Measurements from ENCODE around the gene HPS5.

- TF ChIP-seq POLR2A (IDR thresholded peaks at IDR 0.05) (no peak), CTCF (IDR thresholded peaks at IDR 0.05) (no peak), POLR2AphosphoS5 (IDR thresholded peaks at IDR 0.05) (no peak), EP300 (IDR thresholded peaks at IDR 0.05) (no peak)
Observed at GRCh38 chr11:18254781-18255361, 67.1 kb downstream of the HPS5 start.

Data from upper lobe of left lung (tissue), 4 donors.